SK-MEL-5 (cell line): Measurements from ENCODE around the gene TTN. TPM values are rescaled to one million over a fixed set of nuclear protein-coding genes. Genes with fewer than 3 reads are reported as not detected.

Experiments
- DNase-seq: peaks from one replicate; pipeline ENCODE4 v3.0.0-alpha.2; 2016; ENCODE audit warnings: low read depth, low spot score
- in situ Hi-C: cut with HindIII; loops from 2 replicates; pipeline ENCODE4 v1.10.0; 2016; ENCODE audit warnings: low sequenced_read_pairs, high pct_unique_total_duplicates, low pct_unique_long_range_greater_than_20kb
- total RNA-seq: library from RNA; depleted of rRNA; stranded (reverse); fragments of >200 nt; shearing (Covaris generic); gene quantifications from 2 replicates; pipeline ENCODE4 v1.2.3, GENCODE V29; 2014

TTN gene
- total RNA-seq, 1 experiment from 2014 or later, result under 0.01 TPM

DNA sequence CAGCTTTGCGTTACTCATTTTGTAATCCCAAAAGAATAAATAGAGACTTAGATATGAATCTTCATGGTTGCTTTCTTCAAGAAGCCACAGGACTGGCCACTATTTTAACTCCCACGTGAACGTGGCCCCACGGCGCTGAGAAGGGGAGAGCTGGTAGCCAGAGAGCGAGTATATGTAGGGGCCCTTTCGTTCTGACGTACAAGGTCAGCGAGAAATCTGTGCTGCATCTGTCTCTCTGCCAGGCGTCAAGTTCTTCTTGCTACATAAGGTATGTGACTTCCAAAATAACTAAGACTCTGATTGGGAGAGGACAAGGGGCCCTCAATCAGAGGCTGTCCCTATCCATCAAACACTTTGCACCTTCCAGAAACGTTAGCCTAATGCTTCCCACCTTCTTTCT lies 177.8 kb downstream of the TTN start:
- in situ Hi-C loops, result no loop called here
- DNase-seq, result no peak

DNA sequence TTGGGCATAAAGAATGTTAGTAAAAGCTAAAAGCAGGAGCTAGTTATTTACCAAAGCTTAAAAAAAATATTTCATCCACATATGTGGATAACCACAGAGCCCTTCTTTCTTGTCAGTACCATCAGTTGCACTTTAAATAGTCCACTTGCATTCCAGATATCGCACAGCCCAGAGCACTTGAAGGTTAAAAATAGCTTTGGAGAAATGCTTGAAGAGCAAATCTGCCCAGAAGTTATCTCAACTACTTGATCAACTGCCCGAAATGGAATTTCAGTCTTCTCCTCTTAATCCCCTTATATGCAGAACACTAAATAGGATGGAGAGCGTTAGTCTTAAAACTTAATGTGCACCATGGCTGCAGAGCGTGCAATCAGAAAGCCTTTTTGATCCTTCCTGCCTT lies 178.6 kb downstream of the TTN start:
- in situ Hi-C loops, result no loop called here
- DNase-seq, result no peak

DNA sequence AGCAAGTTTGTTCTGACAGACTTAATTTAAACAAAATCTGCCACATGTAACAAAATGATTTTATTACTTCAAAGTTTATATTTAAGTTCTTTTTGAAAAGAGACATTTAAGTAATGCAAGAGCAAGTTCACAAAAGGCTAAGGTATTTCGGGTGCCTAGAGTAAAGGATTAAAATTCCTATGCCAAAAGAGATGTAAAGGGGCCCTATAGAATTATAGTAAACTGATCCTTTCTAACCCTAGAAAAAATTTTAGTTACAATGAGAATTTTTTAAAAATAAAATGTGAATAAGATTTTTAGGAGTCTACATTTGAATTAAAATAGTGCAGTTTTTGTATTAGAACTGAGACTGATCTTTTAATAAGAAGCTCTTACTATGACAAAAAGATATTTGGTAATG lies 179.8 kb downstream of the TTN start:
- in situ Hi-C loops, result no loop called here
- DNase-seq, result no peak

DNA sequence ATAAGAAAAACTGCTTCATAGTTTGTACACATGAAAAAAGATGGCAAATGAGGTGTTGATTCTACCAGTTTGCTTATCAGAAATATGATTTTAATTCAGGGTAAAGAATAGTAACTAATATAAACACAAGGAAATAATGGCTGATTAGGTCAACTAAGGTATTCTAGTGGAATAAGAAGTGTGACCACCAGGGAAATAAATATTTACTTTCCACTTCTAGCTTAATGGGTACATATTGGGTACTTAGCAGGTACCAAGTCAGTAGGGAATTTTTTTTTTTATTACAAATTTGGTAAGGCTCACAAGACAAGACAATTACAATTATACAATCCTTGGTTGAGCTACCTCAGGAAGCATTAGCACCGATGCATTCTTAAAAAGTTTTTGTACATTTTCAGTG lies 191.3 kb downstream of the TTN start:
- in situ Hi-C loops, result no loop called here
- no peak for DNase-seq

DNA sequence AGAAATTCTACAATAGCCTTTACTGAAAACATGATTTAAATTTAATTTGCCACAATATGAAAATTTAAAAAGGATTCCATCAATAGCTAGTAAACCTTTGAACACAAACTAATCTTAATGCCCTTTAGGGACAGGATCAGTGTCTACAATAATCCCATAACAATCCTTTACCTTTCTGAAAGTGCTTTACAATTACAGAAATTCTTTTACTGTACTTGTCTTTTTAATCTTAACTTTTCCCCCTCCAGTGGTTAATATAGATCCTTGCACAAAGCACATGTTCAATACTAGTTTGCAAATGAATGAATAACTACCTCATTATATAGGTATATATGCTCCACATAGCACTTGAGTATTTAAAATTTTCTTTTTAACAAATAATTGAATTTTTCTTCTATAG lies 204.3 kb downstream of the TTN start:
- in situ Hi-C loops, result no loop called here
- DNase-seq, result no peak

DNA sequence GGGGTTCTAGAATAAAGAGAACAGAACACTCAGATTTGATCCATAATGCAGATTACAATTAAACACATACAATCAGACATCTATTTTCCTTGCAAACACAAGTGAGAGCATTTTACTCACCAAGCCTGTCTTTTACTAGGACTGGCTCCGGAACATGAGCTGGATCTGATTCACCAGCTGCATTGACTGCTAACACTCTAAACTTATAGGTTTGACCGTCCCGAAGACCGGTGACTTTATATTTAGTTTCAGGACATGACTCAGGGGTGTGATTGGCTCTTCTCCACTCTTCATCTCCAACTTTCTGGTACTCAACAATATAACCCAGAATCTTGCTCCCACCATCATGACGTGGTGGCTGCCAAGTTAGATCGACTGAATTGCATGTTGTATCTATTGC lies 214.6 kb downstream of the TTN start:
- no peak for DNase-seq
- in situ Hi-C loops, result no loop called here

DNA sequence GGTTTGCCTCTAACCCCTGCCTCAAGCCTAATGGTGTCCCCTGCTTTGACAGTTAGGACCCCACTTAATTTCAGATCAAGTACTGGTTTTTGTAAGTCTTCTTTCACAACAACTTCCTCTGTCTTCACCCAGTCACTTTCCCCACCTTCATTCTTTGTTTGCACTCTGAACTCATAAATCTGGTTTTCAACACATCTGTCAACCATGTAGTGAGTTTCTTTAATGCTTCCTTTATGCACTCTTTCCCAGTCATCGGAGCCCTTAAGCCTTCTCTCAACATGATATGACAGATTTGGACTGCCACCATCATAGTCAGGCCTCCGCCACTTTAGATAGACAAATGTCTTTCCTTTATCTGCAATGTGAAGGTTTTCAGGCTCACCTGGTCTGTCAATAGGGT lies 217.9 kb downstream of the TTN start:
- no peak for DNase-seq
- in situ Hi-C loops, result no loop called here

DNA sequence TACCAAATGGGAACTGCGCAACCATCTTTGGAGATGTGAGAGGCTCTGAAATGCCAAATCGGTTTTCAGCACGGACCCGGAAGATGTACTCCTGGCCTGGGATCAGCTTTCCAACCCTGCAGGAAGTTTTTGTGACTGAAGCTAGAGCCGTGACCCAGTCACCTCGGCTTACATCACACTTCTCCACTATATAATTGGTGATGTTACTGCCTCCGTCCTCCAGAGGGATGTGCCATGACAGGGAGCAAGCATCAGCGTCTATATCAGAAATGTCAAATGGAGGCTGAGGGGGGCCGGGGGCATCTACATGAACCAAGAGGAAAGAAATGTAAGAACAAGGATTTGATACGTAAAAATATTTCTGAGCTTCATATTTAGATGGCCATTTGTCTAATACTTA lies 222.6 kb downstream of the TTN start:
- in situ Hi-C loops, result no loop called here
- no peak for DNase-seq

DNA sequence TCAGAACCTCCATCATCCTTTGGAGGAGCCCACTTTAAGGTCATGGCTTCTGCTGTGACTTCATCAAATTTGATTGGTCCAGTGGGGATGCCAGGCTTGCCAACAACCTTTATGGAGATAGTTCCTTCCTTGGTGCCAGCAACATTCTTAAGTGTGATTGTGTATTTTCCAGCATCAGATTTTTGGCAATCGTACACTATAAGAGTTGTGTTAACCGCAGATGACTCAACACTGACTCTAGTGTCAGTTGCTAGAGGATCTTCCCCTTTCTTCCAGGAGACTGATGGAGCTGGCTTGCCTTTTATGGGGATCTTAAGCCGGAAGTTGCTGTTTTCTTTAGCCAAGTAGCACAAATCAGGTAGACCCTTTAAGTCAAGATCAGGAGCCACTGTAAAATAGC lies 228.2 kb downstream of the TTN start:
- DNase-seq, result no peak
- in situ Hi-C loops, result no loop called here

DNA sequence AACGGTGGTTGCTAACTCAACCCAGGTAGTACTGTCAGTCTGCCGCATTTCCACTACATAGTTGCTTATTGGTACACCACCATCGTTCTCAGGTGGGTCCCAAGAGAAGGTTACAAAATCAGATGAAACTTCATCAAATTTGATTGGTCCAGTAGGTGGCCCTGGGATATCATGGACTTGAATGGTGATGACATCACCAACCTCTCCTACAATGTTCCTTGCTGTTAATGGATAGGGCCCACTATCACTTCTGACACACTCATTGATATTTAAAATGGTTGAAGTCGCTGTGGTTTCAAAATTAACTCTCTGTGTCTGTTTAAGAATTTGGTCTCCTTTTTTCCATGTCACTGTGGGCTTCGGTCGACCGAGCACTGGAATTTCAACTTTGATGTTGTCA lies 232.4 kb downstream of the TTN start:
- no peak for DNase-seq
- in situ Hi-C loops, result no loop called here

DNA sequence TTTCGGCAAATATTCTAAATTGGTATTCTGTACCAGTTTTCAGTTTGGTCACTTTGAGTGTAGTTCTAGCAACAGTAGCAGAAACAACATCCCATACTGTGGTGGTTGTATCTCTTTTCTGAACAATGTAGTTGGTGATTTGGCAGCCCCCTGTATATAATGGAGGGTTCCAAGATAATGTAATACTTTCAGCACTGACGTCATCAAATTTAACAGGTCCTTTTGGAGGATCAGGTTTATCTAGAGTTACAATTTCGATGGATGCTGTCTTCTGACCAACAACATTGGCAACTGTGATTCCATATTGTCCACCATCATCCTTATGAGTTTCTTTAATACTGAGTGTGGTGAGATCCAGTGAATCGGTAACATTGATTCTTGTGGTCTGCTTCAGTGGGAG lies 239.0 kb downstream of the TTN start:
- in situ Hi-C loops, result no loop called here
- DNase-seq, result no peak

DNA sequence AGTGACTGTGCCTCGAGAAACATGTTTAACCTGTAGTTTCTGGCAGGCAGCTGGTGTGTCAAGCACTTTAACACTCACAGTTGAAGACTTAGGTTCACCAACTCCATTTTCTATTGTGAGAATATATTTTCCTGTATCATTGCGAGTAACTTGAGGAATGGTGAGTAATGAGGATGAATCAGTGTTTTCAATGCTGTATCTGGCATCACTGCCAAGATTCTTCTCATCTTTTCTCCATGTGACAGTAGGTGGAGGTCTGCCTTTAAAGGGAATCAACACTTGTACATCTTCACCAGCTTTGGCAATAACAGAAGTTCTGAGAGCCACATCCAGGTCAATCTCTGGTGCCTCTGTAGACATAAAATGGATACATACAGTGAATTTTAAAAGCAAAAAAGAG lies 254.2 kb downstream of the TTN start:
- DNase-seq, result no peak
- in situ Hi-C loops, result no loop called here

DNA sequence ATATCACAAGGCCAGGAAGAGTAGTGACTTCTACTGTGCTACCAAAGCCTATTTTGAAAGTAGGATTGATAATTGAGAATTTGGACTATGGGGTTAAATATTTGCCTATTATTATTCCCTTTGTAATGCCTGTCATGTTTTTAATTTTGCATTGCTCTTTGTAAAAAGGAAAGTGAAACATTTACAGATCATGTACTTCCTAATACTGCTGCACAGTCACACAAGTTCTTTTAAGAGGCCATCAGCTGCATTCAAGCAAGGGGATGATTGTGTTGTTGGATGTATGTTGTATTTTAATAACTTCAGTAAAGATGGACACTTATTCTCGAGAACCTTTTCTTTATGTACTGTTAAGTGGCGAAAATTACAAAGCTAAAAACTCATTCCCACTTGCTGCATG lies 256.9 kb downstream of the TTN start:
- in situ Hi-C loops, result no loop called here
- DNase-seq, result no peak

DNA sequence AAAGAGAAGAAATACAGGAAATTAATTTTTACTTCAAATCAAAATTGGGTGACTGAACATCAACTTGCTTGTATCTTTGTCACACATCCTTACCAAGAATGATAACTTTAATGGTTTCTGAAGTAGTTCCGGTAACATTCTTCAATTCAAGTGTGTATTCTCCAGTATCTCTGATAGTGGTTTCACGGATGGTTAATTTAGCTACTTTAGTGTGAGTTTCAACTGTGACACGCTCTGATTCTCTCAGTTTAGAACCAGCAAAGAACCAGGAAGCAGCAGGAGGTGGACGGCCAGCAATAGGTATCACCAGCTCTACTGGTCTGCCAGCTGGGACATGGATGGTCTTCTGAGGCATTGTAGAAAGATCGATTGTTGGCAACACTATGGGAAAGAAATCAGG lies 264.7 kb downstream of the TTN start:
- in situ Hi-C loops, result no loop called here
- no peak for DNase-seq

DNA sequence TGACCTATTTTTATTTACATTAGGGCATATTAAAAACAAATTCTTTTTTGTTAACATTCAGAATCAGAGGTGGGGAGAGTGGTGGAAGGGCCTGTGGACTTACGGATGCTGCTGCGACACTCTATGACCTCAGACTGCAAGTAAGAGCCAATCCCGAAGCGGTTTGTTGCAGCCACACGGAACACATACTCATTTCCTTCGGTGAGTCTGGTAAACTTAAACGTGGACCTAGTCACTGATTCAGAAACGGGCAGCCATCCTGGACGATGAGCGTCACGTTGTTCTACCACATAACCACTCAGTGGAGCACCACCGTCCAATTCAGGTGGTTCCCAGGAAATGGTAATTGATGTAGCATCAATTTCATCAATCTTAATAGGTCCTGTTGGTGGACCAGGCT lies 265.1 kb downstream of the TTN start:
- DNase-seq, result no peak
- in situ Hi-C loops, result no loop called here

DNA sequence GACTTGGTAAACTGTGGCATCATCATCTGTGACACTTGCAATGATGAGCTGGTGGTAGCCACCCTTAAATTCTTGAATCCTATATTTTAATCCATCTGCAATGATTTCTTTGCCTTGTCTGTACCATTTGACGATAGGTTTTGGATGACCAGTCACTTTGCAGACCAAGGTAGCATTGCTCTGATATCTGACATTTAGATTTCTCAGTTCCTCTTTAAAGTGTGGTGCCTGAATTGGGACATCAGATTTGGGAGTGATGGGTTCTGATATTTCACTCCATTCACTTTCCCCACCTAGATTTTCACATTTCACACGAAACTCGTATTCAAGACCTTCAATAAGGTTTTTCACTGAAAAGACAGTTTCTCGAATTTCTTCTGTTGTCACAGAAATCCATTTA lies 271.2 kb downstream of the TTN start:
- in situ Hi-C loops, result no loop called here

DNA sequence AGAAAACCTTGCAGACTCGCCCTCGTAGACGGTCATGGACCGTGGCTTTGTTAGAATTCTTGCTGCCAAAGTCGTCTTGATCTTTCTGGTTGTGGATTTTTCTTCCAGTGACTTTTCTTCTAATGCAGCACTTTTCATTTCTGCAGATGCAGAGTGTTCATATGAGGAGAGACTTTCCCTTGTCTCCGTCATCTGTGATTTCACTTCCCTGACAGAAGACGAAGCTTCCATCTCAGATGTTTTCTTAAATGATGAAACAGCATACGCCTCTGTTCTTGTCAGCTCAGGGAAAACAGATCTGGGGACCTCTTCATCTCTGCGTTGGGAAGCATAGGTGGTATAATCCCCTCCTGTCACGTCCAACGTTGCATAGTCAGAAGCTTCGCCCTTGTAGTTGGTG lies 276.1 kb downstream of the TTN start:
- no peak for DNase-seq
- in situ Hi-C loops, result no loop called here

More for the DNA sequence above, 271.2 kb downstream of the TTN start:
- DNase-seq, result no peak

DNA sequence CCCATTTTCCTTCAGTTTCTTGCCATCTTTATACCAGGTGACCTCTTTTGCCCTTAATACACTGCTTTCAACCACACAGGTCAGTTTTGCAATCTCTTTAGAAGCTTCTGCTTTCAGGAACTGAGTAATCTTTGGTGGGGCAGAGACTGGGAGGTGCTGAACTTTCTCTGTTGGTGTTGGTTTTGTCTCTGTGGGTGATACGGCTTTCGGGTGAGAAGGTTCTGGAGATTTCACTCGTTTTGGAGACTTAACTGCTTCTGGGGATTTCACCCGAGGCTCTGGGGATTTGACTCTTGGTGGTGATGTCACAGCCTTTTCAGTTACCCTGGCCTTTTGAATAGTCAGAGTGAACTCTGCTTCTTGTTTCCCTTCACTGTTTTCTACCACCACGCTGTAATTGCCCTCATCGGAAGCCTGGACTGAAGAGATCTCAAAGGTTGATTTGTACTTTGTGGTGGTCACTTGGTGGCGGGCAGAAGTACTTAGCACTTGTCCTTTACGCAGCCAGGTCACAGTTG lies 276.5 kb downstream of the TTN start:
- in situ Hi-C loops, result no loop called here
- DNase-seq, result no peak

DNA sequence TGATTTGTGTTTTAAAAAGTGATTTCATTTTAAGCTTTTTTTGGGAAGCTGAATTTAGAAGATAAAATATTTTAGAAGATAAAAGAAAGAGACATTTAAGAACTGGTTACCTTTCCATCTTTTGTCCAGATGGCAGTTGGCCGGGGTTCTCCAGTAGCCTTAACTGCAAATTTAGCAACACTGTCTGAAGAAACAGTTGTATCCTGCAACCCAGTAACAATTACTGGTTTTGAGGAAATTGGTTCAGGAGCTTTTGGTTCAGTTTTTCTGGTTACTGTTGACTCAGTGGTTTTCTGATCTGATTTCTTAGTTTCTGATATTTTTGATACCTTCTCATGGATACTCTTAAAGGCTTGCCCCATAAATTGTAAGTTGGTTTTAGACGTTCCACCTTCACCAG lies 277.1 kb downstream of the TTN start:
- in situ Hi-C loops, result no loop called here

DNA sequence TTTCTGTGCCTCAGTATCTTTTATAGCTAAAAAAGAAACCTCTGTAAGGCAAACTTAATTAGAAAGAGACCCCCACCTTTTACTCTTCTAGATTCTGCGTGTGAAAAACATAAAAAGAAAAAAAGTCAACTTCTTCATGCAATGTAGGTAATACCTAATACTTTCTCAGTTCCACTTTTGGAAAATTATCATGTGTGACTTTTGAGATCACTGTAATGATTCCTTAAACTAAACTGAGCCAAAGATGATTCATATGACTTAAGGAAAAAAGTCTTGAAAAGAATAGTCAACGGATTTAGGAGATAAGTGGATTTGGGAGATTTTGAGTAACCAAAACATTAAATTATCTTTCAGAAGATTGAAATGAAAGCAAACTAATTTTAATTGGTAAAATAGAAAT lies 278.0 kb downstream of the TTN start:
- in situ Hi-C loops, result no loop called here
- DNase-seq, result no peak

More for the DNA sequence above, 277.1 kb downstream of the TTN start:
- DNase-seq, result no peak
